GM19455 (cell line): ENCODE results near the gene RDH5.
"Not testable (repeated sequence)": the region's sequence is repeated elsewhere in the genome, so short reads cannot be mapped to it uniquely, and the experiment has no call there.

Experiments used
- ATAC-seq: cut with Tn5 transposase; IDR thresholded peaks from one replicate; pipeline ENCODE4 v1.9.1; 2021; ENCODE audit not compliant: unreplicated experiment

The RDH5 gene

DNA sequence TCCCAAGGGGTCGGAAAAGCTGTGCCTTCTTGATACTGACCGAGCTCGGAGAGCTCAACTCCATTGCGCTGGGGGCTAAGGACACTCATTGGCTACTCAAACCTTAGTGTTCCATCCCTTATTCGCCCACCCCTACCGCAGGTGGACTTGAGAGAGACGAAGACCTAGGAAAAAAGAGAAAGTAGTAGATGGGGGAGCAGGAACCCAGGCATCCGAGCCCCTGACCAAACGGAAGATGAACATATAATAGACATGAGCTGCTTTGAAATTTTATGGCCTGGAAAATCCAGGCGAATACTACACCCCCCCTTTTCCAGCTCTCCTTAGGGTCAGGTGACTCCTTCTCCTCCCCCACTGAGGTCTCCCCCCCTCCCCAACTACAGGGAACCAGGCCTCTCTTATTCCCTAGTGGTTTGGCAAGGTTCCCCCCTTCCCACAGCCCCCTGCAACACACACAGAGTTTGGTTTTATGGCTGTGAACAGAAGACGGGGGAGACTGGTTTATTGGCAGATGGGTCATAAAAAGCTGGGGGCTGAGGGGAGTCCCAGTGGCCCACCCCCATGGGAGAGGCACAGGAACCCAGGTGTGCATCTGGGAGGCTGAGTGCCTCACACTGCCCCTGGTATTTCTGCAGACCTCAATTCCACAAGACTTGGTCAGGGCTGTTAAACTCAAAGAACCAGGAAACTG, 24.3 kb downstream of the RDH5 start:
- ATAC-seq = no peak

DNA sequence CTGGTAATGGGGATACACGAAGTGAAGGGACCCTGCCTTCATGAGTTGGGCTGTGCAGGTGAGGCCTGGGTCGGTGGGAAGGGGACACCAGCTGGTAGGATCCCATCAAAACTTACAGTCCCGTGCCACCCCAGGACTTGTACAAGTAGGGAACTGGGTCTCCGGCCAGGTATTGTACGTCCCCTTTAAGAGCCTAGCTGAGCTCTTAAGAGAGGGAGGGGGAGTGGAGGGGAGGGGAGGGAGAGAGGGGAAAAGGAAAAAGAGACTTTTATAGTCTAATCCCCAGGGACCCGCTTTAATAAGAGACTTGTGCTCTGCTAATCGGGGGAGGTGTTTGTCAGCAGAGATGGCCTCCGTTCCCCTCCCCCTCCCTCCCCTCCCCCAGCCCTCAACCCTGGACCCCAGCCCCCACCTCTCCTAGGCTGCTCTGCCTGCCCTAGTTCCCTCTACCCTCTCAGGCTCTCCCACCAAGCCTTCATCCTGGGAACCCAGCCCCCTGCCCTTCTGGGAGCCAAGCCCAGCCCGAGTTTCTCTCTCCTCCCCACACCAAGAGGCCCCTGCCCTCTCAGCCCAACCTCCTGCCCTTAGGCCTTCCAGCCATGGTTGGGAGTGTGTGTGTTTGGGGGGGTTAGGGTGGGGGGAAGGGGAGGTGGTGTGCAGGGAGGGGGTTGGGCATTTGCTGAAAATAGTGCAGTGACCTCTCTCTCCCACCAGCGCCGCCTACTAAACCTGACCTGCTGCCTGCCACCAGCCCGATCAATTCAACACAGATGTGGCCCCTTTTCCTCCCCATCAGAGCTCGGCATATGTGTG, 25.4 kb downstream of the RDH5 start:
- no peak for ATAC-seq

DNA sequence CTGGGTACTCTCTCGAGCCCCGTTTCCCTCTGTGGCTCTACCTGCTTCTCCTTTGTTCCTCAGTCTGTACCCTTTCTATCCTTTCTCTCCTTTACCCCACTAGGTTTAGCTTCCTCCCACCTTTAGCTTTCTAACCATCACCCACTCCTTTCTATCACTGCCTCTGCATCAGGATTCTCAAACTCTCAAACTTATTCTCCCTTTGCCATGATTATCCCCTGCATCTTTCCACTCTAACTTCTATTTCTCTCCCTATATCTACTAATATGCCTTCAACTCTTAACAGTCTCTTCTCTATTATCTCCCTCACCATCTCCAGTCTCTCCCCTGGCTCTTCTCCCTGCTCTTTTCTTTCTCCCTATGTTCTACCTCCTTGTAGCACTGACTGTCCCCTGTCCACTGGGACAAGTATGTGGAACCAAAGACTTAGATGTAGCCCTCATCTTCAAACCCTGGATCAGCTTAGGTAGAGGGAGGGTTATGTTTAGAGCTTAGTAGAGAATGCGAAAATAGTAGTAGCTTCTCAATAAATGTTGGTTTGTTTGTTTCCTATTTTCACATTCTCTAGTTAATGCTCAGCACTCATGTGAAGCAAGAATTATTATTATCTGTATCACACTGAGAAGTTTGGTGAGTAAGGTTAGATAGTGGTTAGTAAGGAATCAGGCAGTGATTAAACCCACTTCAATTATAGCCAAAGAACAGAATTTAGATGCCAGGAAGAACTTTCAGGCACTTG, 26.1 kb downstream of the RDH5 start:
- no peak for ATAC-seq

DNA sequence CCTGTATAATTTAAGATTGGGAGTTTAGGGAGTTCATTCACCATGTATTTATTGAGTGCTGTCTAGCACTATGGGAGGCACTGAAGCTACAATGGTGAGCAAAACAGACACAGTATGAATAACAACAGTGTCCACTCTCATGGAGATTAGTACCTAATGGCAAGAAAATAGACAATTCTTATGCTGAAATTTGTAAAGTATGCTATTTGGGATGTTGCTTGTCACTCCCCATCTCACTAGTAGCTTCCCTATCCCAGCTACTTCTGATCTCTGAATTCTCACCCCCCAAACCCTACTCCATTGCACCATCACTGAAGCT, 26.7 kb downstream of the RDH5 start:
- ATAC-seq = no peak

DNA sequence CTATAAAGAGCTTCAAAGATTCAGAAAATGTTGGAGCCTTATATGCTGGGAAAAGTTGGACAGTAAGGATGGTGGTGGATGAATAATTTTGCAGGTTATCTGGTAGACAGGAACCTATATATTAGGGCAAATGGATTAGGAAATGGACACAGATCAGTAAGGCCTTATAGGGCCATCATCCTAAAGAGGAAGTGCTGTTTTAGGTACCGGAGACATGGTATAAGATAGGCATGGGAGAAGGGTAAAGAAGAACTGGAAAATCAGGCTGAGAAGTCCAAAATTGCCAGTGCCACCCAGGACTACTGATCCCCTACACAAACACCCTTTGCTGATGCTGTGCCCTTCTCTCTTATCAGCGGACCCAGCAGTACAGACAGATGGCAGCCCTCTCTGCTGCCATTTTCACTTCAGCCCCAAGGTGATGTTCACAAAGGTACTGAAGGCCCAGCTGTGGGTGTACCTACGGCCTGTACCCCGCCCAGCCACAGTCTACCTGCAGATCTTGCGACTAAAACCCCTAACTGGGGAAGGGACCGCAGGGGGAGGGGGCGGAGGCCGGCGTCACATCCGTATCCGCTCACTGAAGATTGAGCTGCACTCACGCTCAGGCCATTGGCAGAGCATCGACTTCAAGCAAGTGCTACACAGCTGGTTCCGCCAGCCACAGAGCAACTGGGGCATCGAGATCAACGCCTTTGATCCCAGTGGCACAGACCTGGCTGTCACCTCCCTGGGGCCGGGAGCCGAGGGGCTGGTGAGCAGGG, 28.2 kb downstream of the RDH5 start:
- no peak for ATAC-seq

DNA sequence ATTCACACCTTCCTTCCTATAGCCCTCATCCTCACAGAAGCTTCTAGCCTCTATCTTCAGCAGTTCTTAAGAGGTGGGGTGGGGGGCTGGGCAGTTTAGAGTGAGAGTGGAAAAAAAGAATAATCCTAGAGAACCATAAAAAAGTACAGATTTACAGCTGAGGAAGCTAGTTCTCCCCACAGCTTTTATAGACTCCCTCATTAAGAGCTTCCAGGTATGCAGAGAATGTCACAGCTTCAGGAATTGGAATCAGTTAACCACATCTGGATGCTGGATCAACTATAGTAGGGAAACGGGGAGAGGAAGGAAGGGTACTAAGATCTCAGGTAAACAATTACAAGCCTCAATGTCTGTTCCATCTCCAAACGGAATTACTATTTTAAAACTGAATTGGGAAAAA, 35.1 kb downstream of the RDH5 start:
- ATAC-seq = no peak

DNA sequence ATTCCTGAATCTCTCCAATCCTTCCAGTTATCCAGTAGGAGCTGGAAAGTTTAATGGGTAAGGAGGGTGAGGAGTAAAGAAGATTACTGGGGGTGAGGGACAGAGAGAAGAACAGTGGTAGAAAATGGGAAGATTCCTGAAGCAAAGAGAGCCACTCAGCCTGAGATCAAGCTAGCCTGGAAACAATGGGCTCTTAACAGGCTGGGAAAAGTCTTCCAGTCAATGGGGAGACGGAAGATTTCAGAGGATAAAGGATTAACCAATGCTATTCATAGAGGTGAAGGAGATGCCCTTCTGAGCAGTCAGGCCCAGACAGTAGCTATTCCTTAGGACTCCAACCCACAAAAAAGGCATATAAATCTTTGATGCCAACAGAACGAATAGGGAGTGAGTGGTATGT, 37.5 kb downstream of the RDH5 start:
- no peak for ATAC-seq

DNA sequence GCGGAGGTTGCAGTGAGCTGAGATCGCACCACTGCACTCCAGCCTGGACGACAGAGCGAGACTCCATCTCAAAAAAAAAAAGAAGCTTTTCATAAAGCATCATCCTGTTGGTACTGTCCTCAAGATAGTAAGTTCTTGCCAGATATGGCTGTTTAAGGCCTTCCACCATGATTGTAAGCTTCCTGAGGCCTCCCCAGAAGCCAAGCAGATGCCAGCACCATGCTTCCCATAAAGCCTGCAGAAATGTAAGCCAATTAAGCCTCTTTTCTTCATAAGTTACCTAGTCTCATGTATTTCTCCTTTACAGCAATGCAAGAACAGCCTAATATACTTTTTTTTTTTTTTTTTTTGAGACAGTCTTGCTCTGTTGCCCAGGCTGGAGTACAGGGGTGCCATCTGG, 38.4 kb downstream of the RDH5 start:
- not testable (repeated sequence) for ATAC-seq

DNA sequence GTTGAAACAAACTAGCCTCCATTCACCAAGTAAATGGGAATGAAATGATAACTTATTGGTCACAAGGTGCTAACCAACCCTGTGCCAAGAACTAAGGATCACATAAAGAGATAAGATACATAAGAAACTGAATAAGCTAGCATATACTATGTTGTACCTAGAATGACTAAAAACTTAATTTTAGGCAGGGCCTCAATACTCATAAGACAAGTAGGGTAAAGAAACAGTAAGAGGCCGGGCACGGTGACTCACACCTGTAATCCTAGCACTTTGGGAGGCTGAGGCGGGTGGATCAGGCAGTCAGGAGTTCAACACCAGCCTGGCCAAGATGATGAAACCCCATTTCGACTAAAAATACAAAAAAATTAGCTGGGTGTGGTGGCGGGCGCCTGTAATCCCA, 40.5 kb downstream of the RDH5 start:
- no peak for ATAC-seq

DNA sequence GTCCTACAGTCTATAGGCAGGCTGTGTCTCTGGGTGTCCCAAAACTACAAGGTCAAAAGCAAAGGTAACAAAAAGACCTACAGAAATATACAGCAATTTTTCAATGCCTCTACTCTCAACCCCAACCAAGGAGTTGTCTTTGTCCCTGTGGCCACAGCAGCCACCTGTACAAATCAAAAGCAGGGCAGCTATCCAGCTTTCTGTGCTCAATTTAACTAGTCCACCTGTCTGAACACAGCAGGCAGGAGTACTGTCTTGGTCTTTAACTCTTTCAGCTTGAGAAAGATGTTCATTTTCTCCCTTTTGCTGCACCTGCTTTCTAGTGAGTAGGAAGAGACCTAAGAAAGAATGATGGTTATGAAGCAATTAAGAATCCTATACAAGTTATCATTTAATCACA, 42.5 kb downstream of the RDH5 start:
- no peak for ATAC-seq

DNA sequence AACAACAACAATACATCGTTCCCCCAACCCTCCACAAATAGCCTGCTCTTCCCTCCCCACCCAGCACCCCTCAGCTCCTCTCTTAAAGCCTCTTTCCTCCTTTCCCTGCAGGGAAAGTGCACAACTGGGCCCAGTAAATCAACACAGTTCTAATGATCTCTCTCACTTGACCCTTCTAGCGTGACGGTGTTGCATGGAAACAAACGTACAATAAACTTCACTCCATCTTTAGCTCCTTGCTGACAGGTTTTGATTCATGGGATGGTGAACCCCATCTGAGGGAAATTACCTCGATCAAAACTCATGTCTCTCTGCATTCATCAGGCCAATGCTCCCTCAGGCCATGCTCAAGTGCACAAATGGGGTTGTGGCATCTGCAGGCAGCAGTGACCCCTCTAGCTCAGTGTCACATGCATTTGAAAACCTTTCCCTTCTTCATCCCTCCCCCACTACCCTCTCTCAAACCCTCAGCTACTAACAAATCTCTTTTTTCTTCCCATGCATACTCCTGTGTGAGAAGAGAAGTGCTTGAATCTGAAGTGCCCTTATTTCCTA, 45.6 kb downstream of the RDH5 start:
- no peak for ATAC-seq

DNA sequence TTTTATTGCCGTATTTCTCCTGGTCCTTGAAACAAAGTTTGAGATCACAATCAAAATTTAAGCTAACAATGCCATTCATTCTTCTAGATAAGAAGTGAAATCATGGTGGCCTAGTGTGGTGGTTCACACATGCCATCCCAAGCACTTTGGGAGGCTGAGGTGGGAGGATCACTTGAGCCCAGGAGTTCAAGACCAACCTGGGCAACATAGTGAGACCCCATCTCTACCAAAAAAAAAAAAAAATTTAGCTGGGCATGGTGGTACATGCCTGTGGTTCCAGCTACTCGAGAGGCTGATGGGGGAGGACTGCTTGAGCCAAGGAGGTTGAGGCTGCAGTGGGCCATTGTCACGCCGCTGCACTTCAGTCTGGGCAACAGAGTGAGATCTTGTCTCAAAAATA, 47.0 kb downstream of the RDH5 start:
- no peak for ATAC-seq

DNA sequence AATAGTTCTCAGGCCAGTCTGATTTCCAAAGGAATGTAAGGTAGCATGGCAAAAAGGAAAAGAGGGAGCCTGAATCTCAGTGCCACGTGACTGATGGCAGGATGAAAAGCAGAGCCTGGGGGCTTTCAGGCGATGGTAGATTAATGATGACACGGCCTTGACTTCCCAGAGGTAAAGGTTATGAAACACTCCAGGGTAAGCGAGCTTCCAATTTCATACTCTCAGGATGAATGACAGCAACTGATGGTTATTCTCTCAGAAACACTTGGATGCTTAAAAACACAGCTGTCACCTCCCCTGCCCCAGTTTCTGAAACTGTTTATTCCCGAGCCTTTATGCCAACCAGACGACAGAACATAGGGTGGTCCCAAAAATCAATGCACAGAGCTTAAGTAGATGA, 51.5 kb downstream of the RDH5 start:
- no peak for ATAC-seq
